HepG2 (cell line): ENCODE results near the gene MEX3D. TPM values are rescaled to one million over a fixed set of nuclear protein-coding genes. Genes with fewer than 3 reads are reported as not detected.

Experiments used
- ASH2L ChIP-seq: fragments of 300-600, 200-600 bp; sonication (generic); IDR thresholded peaks from 2 replicates; pipeline ENCODE4 v1.7.0; 2017; ENCODE audit warnings: low read depth, mild to moderate bottlenecking, moderate library complexity, mixed read lengths, low read length; ENCODE audit not compliant: insufficient read length
- JARID2 ChIP-seq: sonication (generic); formaldehyde crosslinking; IDR thresholded peaks from 2 replicates; pipeline ENCODE4 v1.8.1; 2023; ENCODE audit warnings: missing genetic modification reagents, inconsistent platforms; ENCODE audit not compliant: insufficient replicate concordance
- MED1 ChIP-seq: sonication (generic); formaldehyde crosslinking; IDR thresholded peaks from 2 replicates; pipeline ENCODE4 v1.4.0; 2020; ENCODE audit warnings: missing genetic modification reagents
- MXI1 ChIP-seq: IDR thresholded peaks from 3 replicates; pipeline ENCODE4 v1.6.1; 2012; ENCODE audit warnings: low read depth, low read length, inconsistent platforms, borderline replicate concordance
- NAIF1 ChIP-seq: sonication (generic); formaldehyde crosslinking; IDR thresholded peaks from 2 replicates; pipeline ENCODE4 v1.5.0; 2020; ENCODE audit warnings: mild to moderate bottlenecking, missing genetic modification reagents, borderline replicate concordance
- PAF1 ChIP-seq: IDR thresholded peaks from 2 replicates; pipeline ENCODE4 v1.6.1; 2016; ENCODE audit warnings: missing genetic modification reagents, missing compliant biosample characterization
- POLR2G ChIP-seq: fragments of 200-400 bp; formaldehyde crosslinking; IDR thresholded peaks from 2 replicates; pipeline ENCODE4 v1.6.1; 2018; ENCODE audit warnings: mild to moderate bottlenecking, low read depth, low read length, moderate library complexity
- PPARG ChIP-seq: conservative IDR thresholded peaks from 2 replicates; pipeline ENCODE4 v1.6.1; 2016; ENCODE audit warnings: missing biosample characterization, missing genetic modification reagents
- SP2 ChIP-seq: sonication (generic); formaldehyde crosslinking; IDR thresholded peaks from 2 replicates; pipeline ENCODE4 v1.5.1; 2020; ENCODE audit warnings: mild to moderate bottlenecking, missing genetic modification reagents
- TAF1 ChIP-seq: sonication (generic); formaldehyde crosslinking; IDR thresholded peaks from 2 replicates; pipeline ENCODE4 v1.4.0; 2020; ENCODE audit warnings: missing genetic modification reagents
- THAP11 ChIP-seq: IDR thresholded peaks from 2 replicates; pipeline ENCODE4 v1.6.1; 2016; ENCODE audit warnings: missing biosample characterization, missing genetic modification reagents
- YEATS2 ChIP-seq: sonication (generic); formaldehyde crosslinking; IDR thresholded peaks from 2 replicates; pipeline ENCODE4 v1.4.0; 2020; ENCODE audit warnings: missing genetic modification reagents, borderline replicate concordance
- YEATS4 ChIP-seq: sonication (generic); formaldehyde crosslinking; IDR thresholded peaks from 2 replicates; pipeline ENCODE4 v1.4.0; 2020; ENCODE audit warnings: missing genetic modification reagents, borderline replicate concordance
- ZBTB2 ChIP-seq: sonication (generic); formaldehyde crosslinking; IDR thresholded peaks from 2 replicates; pipeline ENCODE4 v1.8.0; 2022; ENCODE audit warnings: low read depth, missing genetic modification reagents
- ZNF652 ChIP-seq: IDR thresholded peaks from 2 replicates; pipeline ENCODE4 v1.6.1; 2016; ENCODE audit warnings: low read depth, borderline replicate concordance
- ZNF772 ChIP-seq: sonication (generic); formaldehyde crosslinking; IDR thresholded peaks from 2 replicates; pipeline ENCODE4 v1.5.0; 2020; ENCODE audit warnings: mild to moderate bottlenecking, missing genetic modification reagents
- ZNF790 ChIP-seq: sonication (generic); formaldehyde crosslinking; IDR thresholded peaks from 2 replicates; pipeline ENCODE4 v1.8.0; 2022; ENCODE audit warnings: missing genetic modification reagents, mild to moderate bottlenecking, borderline replicate concordance
- polyA plus RNA-seq, 8 experiments: library from polyadenylated mRNA; depleted of rRNA in 3 of 8; stranded (reverse) in 7 of 8; unstranded in 1 of 8; fragments of >200 nt; fragmentation: Illumina TruSeq in 4 of 8; extraction: Trizol in 4 of 8; gene quantifications; 2 replicates each; pipeline versions ENCODE4 v1.2.1 to v1.2.3, GENCODE V29; 2011 to 2016; ENCODE audit warnings: low read depth in 4 of 8, missing spikeins in 1 of 8, mixed read lengths in 1 of 8; ENCODE audit not compliant: insufficient read depth in 1 of 8
- total RNA-seq, 5 experiments: library from RNA; depleted of rRNA; stranded (reverse); fragments of >200 nt; fragmentation: Illumina TruSeq; extraction: Trizol; gene quantifications; 2 replicates each; pipeline ENCODE4 v1.2.3, GENCODE V29; 2016; ENCODE audit warnings: low read depth in 1 of 5
- TF ChIP-seq, protein P1 (sequence below): sonication (generic); formaldehyde crosslinking; IDR thresholded peaks from 2 replicates; pipeline ENCODE4; 2020; ENCODE audit warnings: missing genetic modification reagents, mild to moderate bottlenecking, borderline replicate concordance
- TF ChIP-seq, protein P2 (sequence below): sonication (generic); formaldehyde crosslinking; IDR thresholded peaks from 2 replicates; pipeline ENCODE4 v1.4.0; 2020; ENCODE audit warnings: missing genetic modification reagents

MEX3D gene
- total and polyA plus RNA-seq, 2 of the 13 experiments (the other 11 are each of a cell fraction or from before 2014, with no cell fraction given) = 3.6 to 17.1 TPM

DNA sequence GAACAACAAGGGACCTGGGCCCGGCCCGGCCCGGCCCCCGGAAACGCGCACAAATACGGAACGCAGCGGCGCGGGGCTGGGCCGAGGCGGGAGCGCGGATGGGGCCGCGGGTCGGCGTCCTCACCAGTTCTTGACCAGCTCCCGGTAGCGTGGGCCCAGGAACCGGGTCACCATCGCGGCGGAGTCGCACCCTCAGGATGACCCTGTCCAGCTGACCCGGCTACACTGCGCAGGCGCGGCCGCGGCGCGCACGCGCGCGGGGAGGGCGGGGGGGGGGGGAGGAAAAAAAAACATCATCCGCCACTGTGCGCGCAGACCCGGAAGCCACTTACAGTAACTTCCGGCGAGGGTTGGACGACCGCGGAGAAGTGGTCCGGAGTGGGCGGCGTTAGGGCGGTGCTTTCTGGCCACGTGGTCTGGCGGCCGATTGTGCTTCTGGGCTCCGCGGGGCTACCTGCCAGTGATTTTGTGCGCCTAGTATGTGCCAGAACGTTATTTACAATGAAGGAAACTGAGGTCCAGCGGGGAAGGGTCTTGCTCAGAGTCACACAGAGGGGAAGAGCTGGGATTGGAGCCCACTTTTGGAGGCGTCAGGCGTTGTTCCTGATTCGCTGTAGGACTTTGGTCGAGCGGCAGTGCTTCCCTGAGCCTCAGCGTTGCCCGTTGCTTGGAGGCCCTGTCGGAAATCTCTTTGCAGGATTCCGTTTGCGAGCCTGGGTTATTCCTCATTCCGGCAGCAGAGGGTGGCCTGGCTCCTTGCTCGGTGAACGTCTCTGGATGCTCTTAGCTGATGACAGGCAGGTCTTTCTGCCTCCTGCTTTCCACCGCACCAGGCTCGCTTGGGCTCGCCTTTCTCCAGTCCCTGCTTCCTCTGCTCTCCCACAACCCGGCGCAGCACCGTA lies 37.4 kb upstream of the MEX3D start, which contains the start of gene UQCR11 (continued):
- TF ChIP-seq ASH2L (peak; percentile 85), THAP11 (peak; percentile 77; the same call in 1 of the 2 replicates), TAF1 (CRISPR knock-in tag) (peak; percentile 47), POLR2G (peak; percentile 90), JARID2 (CRISPR knock-in tag) (peak; percentile 34), PAF1 (CRISPR knock-in tag) (no peak), ZNF652 (0 out of 2 replicates have a peak, but pooled peaks have one; percentile 10), PPARG (CRISPR knock-in tag) (no peak), NAIF1 (CRISPR knock-in tag) (0 out of 2 replicates have a peak, but pooled peaks have one; percentile 10), ZBTB2 (CRISPR knock-in tag) (0 out of 2 replicates have a peak, but pooled peaks have one; percentile 14), MED1 (CRISPR knock-in tag) (peak; percentile 40), ZNF790 (0 out of 2 replicates have a peak, but pooled peaks have one; percentile 20), SP2 (CRISPR knock-in tag) (peak; percentile 56), ZNF772 (CRISPR knock-in tag) (peak; percentile 65; the same call in 1 of the 2 replicates), YEATS2 (CRISPR knock-in tag) (peak; percentile 20), YEATS4 (CRISPR knock-in tag) (peak; percentile 61; the same call in 1 of the 2 replicates), MXI1 (peak; percentile 86; the same call in 2 of the 3 replicates)
- TF ChIP-seq, protein P1, sequence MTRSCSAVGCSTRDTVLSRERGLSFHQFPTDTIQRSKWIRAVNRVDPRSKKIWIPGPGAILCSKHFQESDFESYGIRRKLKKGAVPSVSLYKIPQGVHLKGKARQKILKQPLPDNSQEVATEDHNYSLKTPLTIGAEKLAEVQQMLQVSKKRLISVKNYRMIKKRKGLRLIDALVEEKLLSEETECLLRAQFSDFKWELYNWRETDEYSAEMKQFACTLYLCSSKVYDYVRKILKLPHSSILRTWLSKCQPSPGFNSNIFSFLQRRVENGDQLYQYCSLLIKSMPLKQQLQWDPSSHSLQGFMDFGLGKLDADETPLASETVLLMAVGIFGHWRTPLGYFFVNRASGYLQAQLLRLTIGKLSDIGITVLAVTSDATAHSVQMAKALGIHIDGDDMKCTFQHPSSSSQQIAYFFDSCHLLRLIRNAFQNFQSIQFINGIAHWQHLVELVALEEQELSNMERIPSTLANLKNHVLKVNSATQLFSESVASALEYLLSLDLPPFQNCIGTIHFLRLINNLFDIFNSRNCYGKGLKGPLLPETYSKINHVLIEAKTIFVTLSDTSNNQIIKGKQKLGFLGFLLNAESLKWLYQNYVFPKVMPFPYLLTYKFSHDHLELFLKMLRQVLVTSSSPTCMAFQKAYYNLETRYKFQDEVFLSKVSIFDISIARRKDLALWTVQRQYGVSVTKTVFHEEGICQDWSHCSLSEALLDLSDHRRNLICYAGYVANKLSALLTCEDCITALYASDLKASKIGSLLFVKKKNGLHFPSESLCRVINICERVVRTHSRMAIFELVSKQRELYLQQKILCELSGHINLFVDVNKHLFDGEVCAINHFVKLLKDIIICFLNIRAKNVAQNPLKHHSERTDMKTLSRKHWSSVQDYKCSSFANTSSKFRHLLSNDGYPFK (CRISPR knock-in tag) = peak; percentile 67
- TF ChIP-seq, protein P2, sequence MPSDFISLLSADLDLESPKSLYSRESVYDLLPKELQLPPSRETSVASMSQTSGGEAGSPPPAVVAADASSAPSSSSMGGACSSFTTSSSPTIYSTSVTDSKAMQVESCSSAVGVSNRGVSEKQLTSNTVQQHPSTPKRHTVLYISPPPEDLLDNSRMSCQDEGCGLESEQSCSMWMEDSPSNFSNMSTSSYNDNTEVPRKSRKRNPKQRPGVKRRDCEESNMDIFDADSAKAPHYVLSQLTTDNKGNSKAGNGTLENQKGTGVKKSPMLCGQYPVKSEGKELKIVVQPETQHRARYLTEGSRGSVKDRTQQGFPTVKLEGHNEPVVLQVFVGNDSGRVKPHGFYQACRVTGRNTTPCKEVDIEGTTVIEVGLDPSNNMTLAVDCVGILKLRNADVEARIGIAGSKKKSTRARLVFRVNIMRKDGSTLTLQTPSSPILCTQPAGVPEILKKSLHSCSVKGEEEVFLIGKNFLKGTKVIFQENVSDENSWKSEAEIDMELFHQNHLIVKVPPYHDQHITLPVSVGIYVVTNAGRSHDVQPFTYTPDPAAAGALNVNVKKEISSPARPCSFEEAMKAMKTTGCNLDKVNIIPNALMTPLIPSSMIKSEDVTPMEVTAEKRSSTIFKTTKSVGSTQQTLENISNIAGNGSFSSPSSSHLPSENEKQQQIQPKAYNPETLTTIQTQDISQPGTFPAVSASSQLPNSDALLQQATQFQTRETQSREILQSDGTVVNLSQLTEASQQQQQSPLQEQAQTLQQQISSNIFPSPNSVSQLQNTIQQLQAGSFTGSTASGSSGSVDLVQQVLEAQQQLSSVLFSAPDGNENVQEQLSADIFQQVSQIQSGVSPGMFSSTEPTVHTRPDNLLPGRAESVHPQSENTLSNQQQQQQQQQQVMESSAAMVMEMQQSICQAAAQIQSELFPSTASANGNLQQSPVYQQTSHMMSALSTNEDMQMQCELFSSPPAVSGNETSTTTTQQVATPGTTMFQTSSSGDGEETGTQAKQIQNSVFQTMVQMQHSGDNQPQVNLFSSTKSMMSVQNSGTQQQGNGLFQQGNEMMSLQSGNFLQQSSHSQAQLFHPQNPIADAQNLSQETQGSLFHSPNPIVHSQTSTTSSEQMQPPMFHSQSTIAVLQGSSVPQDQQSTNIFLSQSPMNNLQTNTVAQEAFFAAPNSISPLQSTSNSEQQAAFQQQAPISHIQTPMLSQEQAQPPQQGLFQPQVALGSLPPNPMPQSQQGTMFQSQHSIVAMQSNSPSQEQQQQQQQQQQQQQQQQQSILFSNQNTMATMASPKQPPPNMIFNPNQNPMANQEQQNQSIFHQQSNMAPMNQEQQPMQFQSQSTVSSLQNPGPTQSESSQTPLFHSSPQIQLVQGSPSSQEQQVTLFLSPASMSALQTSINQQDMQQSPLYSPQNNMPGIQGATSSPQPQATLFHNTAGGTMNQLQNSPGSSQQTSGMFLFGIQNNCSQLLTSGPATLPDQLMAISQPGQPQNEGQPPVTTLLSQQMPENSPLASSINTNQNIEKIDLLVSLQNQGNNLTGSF (CRISPR knock-in tag) = 0 out of 2 replicates have a peak, but pooled peaks have one; percentile 65
